Stimulated activated CD4-positive, alpha-beta T cell treated with anti-CD3 and anti-CD28 coated beads, Interleukin-4, amount 100 ng/mL, for 48 hours (primary cell): ENCODE data around the gene FRAT1.
A peak's percentile ranks its signal among the peaks of the same experiment; 100 is the strongest.
"Not testable (repeated sequence)": the region's sequence is repeated elsewhere in the genome, so short reads cannot be mapped to it uniquely, and the experiment has no call there.

Experiments used
- DNase-seq, 2 donors: peaks; one replicate each; pipeline ENCODE4 v3.0.0-alpha.2; 2020; ENCODE audit warnings: low read depth in 2 of 2

The FRAT1 gene, protein sequence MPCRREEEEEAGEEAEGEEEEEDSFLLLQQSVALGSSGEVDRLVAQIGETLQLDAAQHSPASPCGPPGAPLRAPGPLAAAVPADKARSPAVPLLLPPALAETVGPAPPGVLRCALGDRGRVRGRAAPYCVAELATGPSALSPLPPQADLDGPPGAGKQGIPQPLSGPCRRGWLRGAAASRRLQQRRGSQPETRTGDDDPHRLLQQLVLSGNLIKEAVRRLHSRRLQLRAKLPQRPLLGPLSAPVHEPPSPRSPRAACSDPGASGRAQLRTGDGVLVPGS

DNA sequence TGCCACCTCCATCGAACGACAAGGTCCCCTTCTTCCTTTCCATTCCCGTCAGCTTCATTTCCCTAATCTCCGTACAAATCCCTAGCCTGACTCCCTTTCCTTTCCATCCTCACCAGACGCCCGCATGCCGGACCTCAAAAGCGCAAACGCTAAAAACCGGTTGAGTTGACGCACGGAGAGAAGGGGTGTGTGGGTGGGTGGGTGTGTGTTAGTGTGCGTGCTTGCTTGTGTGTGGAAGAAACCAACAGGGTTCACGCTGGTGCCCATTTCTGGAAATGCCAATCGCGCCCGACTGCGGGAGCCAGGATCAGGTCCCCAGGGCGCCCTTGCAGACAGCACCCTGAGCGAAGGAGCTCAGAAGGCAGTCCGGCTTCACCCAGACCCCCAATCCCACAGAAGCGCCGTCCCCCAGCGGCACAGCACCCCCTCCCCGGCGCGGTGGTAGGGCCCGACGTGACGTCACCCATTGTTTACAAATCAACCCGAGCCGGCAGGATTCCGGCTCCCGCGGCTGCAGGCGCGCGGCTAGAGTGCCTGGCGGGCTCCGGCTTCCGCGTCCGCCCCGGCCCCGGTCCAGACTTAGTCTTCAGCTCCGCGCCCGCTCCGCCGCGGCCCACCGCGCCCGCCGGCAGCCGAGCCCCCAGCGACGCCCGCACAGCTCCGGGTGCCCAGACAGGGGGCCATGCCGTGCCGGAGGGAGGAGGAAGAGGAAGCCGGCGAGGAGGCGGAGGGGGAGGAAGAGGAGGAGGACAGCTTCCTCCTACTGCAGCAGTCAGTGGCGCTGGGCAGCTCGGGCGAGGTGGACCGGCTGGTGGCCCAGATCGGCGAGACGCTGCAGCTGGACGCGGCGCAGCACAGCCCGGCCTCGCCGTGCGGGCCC lies at the start of gene FRAT1:
Gene FRAT1 (plus strand): TSS at position 500 of the 880 bp plus-strand sequence. CDS start 183 bp downstream, at position 683.
- DNase-seq: peak; percentile 82 to 85

DNA sequence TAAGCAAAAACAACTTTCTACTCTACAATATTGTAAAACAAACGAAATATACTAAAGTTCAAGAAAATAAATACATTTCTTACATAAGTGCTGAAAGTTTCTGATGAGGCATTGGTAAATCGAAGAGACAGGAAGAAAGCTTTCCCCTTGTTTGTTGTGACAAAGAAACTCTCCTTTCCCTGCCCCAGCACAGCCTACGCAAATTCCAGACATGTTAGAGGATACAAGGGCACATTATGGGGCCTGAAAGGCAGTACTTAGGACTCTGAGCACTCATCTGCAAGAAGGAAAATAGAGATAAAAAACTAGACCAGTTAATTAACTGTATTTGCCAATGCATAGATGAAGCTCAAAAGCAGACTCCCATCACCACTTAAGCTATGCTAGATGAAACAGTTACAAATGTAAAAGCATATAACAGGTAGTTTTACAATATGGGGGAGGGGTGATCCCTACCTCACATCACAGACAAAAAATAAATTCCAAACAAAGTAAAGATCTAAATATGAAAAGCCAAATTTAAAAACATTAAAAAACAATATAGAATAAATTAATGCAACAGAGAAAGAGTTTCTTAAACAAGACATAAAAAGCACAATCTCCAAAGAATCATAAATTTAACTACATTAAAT lies 48.4 kb upstream of the FRAT1 start:
- no peak for DNase-seq

DNA sequence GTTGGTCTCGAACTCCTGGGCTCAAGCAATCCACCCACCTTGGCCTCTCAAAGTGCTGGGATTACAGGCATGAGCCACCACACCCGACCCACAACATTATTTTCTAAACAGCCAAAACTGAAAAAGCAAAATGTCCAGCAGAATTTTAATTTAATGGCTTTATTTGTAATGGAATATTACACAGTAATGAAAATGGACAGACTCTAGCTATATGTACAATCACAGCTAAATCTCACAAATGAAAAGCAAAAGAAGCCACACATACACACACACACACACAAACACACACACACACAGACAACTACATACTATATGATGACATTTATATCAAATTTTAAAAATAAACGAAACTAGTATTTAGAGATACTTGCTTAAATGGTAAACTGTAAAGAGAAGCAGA lies 45.4 kb upstream of the FRAT1 start:
- DNase-seq: no peak

DNA sequence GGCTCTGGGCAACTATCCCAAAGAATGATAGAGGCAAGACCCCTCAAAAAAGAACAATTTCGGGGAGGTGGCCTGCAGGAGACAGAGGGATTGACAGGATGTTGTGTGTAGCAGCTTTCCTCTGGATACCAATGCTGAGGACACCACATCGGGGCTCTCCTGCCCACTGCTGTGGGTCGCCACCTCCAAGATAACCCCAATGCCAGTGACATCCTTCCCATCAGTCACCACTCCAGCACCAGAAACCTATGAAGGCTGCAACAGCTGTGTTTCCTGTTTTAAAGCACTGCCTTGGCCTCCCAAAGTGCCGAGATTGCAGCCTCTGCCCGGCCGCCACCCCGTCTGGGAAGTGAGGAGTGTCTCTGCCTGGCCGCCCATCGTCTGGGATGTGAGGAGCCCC lies 44.2 kb upstream of the FRAT1 start:
- no peak for DNase-seq

DNA sequence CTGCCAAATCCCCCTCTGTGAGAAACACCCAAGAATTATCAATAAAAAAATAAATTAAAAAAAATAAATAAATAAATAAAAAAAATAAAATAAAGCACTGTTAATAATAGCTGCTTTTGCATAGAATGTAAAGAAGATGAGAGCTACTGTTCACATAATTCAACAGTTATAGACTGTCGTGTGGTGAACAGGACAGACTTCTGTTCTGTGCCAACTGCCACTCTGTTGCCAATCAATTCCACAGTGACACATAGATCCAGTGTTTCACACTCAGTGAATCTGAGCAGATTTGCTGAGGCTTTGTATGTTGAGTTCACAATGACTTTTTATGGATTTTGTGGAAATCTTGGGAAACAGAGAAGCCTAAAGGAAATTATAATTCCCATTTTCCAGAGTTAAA lies 41.5 kb upstream of the FRAT1 start:
- DNase-seq: no peak

DNA sequence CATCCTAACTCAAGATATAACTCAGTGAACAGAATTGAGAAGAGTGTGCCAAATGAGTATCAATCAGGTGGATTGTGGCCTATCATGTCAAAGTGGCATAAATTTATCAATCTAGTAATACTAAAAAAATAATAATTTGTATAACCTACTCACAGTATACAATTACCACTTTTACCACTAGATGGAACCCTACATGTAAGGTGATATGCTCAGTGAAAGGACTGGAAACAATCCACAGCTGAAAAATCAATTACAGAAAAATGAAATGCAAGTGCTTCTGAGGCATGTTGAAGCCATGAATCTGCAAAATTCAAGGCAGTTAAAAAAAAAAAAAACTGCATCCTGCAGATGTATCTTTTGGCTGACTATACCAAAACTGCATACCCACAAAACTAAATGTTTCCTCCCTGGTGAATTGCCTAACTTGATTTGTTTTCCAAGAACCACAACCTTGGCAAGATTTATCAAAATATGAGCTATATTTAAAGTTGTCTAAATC lies 40.5 kb upstream of the FRAT1 start:
- no peak for DNase-seq

DNA sequence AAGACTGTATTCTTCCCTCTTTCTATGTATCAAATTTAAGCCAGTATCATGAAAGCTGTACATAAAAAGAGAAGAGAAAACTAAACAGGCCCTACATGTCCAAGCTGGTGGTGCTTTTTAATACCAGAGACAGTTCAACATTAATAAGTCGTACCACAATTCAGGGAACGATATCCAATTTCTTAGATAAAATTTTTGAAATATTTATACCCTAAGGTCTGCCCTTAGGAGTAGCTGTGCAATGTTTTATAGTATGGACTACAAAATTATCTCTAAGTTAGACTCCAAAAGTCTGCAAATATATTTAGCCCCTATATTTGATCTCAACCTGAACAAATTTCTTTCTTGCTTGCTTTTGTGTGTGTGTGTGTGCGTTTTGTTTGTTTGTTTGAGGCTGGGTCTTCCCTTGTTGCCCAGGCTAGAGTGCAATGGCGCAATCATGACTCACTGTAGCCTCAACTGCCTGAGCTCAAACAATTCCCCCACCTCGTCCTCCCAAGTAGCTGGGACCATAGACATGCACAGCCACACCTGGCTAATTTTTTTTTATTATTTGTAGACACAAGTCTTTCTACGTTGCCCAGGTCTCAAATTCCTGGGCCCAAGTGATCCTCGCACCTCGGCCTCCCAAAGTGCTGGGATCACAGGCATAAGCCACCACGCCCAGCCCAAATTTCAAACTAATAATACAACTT lies 39.8 kb upstream of the FRAT1 start:
- DNase-seq: no peak

DNA sequence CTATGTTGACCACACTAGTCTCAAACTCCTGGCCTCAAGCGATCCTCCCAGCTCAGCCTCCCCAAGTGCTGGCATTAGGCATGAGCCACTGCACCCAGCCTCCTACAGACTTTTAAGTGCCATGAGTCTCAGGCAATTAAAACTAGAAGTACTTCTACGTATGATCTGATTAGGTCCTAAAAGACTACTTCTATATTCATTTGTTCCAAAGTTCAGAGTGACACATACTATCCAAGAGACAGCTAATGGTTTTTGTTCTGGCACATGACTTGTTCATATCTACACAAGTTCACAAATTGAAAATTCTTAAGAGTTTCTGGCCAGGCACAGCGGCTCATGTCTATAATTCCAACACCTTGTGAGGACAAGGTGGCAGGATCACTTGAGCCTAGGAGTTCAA lies 38.3 kb upstream of the FRAT1 start:
- no peak for DNase-seq

DNA sequence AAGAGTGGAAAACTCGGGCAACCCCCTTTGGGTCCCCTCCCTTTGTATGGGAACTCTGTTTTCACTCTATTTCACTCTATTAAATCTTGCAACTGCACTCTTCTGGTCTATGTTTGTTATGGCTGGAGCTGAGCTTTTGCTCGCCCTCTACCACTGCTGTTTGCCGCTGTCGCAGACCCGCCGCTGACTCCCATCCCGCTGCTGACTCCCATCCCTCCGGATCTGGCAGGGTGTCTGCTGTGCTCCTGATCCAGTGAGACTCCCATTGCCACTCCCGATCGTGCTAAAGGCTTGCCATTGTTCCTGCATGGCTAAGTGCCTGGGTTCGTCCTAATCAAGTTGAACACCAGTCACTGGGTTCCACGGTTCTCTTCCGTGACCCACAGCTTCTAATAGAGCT lies 29.0 kb upstream of the FRAT1 start:
- DNase-seq: not testable (repeated sequence)

DNA sequence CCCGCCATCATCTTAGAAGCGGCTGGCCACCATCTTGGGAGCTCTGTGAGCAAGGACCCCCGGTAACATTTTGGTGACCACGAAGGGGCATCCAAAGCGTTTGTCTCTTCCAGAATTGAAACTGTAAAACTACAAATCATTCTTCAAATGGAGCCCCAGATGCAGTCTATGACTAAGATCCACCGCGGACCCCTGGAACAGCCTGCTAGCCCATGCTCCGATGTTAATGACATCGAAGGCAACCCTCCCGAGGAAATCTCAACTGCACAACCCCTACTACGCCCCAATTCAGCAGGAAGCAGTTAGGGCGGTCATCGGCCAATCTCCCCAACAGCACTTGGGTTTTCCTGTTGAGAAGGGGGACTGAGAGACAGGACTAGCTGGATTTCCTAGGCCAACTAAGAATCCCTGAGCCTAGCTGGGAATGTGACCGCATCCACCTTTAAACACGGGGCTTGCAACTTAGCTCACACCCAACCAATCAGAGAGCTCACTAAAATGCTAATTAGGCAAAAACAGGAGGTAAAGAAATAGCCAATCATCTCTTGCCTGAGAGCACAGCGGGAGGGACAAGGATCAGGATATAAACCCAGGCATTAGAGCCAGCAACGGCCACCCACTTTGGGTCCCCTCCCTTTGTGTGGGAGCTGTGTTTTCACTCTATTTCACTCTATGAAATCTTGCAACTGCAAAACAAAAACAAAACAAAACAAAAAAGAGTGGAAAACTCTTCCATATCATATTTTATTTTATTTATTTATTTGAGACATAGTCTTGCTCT lies 28.3 kb upstream of the FRAT1 start:
- not testable (repeated sequence) for DNase-seq

DNA sequence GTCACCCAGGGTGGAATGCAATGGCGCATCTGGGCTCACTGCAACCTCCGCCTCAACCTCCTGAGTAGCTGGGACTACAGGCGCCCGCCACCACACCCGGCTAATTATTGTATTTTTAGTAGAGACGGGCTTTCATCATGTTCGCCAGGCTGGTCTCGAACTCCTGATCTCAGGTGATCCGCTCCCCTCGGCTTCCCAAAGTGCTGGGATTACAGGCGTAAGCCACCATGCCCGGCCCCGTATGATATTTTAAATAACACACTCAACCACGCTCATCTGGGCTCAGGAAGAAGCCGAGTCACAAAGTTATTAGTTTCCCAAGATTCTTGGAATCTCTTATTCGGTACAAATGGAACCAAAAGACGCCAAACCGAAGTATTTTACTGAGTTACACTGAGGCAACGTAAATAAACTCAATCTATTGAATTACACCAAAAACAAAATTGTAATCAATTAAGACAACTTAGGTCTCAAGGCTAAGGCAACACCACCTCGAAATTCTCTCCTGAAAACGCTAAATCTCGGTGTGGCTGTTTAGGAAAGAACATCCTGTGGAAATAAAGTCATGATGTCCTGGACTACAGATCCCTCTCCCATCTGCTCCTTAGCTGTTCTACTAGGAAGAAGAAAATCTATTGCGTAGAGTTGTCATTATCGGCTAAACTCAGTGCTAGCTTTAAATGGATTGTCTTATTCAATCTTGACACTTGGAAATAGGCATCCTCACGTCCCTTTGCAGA lies 27.5 kb upstream of the FRAT1 start:
- no peak for DNase-seq

DNA sequence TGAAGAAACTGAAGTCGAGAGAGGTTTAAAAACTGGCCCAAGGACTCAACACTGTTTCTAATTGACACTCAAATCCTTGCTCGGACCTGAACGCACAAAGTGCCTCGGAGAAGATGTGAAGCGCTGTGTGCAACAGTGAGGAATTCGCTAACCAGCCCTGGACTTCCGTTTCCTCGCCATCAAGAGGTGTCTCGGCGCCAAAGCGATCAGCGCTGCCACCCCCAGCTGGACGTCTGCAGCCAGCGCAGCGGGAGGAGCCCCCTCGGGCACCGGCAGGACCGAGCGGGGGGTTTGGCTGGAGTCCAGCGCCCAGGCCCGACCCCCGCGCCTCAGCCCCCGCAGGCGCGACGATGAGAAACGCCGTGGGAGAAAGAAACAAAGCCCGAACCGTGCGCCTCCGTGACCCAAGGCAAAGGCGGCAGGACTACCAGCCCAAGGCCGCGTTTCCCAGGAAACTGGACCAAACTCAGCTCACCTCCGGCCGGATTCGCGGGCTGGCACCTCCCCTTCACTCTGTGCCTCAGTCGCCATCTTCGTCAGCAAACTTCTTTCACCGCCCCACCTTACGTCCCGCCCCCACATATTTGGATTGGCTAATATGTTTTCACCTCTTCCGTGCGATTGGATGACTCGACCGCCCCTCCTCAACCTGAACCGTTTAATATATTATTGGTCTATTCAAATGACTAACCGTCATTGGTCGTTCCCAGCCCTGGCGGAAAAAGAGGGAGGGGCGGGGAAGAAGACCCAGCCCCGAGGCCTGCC lies 26.8 kb upstream of the FRAT1 start, which contains the start of gene ARHGAP19:
Gene ARHGAP19 (minus strand): TSS at position 541 of the 765 bp plus-strand sequence. CDS start 10 bp downstream, at position 531.
- DNase-seq: peak; percentile 83 to 93

DNA sequence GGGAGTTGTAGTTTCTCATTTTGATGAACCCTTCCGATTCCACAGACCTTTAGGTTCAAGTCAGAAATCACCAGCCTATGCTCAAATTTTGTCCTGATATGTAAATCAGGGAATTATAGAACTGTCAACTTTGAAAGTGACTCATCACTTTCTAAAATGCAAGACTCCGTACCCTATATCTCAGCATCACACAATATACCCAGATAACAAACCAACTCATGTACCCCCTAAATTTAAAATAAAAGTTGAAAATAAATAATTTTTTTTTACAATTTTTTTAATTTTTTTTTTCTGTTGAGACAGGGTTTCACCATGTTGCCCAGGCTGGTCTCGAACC lies 26.2 kb upstream of the FRAT1 start:
- DNase-seq: no peak

DNA sequence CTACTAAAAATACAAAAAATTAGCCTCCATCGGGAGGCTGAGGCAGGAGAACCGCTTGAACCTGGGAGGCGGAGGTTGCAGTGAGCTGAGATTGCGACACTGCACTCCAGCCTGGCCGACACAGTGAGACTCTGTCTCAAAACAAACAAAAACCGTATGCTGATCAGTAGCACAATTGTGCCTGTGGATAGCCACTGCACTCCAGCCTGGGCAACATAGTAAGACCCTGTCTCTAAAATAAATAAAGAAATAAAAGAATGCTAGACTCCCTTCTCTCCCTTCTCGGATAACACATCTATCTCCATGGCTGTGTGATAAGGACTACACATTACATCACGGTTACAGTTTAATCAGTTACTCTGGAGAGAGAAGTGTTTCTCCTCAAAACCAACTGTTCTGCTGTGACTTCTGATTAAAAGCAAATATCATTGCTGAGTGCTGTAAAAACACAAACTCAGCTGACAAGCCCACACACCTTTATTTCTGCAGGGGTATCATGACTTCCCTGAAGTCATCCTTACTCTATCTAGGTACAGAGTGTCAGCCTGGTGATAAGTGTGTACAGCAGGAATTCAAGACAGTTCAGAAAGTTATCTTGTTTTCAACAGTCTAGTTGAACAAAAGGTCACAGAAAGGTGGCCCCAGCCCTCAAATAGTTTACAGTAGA lies 21.4 kb upstream of the FRAT1 start:
- DNase-seq: no peak

DNA sequence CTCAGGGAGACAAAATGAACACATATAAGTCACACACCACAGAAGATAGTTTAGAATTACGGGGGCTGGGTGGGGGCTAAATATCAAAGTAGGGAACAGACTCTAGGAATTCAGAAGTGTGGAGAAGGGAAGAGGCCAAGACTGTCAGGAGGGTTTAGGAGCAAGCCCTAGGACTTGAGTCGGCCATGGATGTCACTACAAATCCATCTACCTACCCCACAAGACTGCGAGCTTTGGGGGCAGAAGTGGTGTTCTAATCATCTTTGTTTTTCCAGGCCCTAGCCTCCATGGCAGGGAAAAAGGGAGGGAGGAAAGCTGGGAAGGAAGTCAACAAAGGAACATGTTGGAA lies 20.9 kb upstream of the FRAT1 start:
- DNase-seq: no peak

DNA sequence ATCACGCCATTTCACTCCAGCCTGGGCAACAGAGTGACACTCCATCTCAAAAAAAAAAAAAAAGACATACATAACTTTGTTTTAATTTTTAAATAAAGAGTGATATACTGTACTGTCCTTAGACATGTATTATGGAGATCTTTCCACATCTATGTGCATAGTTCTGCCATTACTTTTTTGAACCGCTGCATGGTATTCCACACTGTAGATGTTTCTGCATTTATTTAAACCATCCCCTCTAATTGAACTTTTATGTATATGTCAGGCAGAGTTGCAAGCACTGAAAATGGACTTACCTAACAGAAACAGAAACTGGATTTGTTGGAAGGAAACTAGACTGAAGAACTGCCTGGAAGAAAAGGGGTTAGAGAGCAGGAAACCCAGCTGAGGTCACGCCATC lies 18.1 kb upstream of the FRAT1 start:
- no peak for DNase-seq

DNA sequence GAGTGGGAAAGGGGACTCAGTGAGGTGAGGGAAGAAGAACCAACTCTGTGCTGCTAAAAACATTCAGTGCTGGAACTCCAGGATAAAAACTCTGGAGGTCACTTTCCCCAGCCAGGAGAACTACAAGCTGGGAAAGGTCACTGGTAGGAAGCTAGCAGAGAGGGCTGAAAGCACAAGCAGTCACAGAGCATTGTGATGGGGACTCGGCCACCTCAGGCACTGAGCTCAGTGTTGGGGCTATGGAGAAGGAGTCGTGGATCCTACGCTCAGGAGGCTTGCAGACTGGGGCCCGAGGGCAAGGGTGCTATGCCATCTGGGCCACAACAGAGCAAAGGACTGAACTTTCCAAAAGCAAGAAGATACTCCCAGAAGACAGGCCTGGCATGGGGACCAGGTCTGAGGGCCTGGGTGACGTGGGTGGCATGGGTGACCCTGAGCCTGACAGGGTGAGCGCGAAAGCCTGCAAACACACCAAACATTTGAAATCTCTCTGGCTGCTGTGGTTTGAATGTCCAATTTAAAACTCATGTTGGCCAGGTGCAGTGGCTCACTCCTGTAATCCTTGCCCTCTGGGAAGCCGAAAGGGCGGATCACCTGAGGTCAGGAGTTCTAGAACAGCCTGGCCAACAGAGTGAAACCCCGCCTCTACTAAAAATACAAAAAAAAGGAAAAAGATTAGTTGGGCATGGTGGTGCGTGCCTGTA lies 16.8 kb upstream of the FRAT1 start:
- DNase-seq: no peak

DNA sequence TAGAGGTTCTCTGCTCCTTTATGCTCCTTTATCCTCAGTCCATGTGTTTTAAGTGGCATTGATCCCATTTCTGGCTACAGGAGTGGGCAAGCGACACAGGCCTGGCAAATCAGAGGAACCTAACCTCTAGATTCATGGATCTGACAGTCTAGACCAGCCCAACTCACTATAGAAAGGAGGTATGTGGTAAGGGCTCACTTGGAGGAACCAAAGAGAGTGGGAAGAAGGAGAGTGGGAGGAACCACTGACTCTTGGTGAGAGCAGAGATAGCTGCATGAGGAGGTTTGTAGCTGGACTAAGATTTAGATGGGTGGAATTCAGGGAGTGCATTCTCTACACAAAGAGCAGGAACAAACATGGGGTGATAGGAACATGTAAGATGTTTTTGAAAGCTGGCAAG lies 11.6 kb upstream of the FRAT1 start:
- no peak for DNase-seq
